Stimulated activated CD4-positive, alpha-beta T cell treated with anti-CD3 and anti-CD28 coated beads, Interleukin-4, amount 100 ng/mL, for 24 hours (primary cell): ENCODE results near the gene PRR5L.

Experiments used
- DNase-seq: peaks from one replicate; pipeline ENCODE4 v3.0.0-alpha.2; 2020

PRR5L gene

DNA sequence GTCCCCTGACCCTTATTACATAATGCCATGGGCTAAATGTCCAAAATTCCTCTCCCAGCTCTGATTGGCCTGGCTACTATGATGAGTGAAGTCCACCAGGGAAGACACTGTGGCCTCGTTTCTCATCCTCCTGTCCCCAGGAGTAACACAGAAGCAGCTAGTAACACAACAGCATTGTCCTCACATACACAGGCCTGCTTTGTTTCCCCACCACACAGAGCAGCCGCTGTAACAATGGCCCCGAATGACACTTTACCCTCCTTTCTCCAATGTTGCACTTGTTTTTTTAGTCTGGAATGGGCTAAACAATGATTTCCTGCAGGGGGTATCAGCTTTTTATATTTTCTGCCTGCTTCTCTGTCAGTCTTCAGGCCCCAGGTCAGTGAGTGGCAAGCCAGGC lies at the start of gene PRR5L:
Gene PRR5L, plus strand, starts transcription at position 363 of the 400 bp plus-strand sequence. CDS start 104,834 bp downstream, outside the sequence.
- no peak for DNase-seq

- DNase-seq = no peak
Observed at GRCh38 chr11:36247493-36247892, 48.6 kb upstream of the PRR5L start.

- DNase-seq = no peak
Observed at GRCh38 chr11:36248436-36248835, 47.7 kb upstream of the PRR5L start.

DNA sequence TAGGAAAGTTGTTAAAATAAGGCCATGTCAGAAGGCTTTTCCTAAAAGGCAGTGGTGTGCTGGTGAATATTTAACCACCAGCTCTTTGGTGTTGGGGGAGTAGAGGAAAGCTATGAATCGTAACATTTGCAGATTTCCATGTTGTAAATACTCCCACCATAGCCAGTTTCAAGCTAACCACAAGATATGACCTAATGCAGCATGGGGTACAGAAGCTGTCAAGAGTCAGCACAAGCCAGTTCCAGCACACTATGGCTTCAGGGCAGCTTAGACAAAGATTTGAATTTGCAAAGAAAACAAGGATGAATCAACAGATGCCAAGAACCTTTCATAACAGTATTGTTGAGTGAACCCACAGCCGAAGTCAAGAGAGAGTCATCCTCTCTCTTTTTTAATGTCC lies 46.8 kb upstream of the PRR5L start:
- DNase-seq = no peak

DNA sequence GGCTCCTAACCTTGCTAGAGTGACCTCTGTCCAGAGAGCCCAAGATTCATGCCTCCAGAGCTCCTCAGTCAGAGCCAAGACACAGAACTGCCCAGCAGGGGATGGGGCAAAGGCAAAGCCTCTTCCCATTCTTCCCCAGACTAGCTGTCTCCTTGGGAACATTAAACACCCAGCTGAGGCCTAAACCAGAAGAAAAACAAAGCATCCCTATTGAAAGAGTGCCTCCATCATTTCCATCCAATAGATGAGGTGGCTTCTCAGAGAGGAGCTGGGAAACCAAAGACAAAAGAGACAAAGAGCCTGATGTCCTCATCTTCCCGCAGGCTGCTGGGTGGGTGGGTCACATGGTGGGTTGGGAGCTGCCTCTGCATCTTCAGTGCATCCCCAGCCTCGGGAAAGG lies 44.3 kb upstream of the PRR5L start:
- no peak for DNase-seq

- no peak for DNase-seq
Observed at GRCh38 chr11:36253238-36253637, 42.9 kb upstream of the PRR5L start.

DNA sequence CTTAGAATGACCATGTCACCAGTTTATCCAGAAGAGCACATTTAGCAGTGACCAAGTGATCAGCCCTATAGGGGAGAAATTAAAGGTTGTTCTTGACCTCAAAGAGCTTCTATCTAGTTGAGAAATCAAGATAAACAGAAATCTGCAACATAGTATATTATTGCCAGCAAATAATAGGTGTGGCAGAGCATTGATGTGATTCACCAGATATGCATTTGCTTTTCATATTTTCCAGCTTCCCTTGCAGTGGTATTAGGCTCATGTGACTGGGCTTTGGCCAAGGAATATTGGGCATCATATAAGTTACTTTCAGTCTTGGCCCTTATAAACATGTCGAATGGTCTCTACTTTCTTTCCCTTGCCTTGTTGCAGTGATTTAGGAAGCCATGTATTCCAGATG lies 41.4 kb upstream of the PRR5L start:
- no peak for DNase-seq

GRCh38 chr11:36257351-36257750 lies 38.7 kb upstream of the PRR5L start:
- no peak for DNase-seq

DNA sequence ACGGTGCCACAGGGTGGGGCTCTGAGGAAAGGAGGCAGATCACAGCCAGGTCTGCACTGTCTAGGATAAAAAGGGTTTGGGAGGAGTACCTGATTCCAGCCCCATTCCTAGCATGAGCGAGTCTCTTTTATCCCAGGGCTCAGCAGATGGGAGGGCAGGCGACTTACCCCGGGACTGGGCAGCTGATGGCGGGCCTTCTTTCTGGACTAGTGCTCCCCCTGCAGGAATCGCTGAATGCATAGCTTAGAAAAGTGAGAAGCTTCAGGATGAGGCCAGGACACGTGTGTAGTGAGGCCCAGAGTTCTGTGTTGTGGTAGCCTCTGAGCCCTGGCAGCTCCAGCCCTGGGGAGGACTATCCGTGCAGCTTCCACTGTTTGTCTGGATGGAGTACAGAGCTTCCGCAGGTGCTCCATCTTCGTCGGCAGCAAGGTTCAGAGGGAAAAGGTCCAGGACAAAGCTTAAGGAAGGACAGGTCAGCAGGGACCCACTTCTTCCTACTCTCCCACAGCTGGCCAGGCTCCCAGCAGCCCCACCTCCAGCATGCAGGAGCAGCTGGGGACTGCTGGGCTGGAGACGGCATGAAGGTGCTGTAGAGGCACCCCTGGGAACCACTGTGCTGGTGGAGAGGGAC lies 37.2 kb upstream of the PRR5L start:
- peak; percentile 6 for DNase-seq

DNA sequence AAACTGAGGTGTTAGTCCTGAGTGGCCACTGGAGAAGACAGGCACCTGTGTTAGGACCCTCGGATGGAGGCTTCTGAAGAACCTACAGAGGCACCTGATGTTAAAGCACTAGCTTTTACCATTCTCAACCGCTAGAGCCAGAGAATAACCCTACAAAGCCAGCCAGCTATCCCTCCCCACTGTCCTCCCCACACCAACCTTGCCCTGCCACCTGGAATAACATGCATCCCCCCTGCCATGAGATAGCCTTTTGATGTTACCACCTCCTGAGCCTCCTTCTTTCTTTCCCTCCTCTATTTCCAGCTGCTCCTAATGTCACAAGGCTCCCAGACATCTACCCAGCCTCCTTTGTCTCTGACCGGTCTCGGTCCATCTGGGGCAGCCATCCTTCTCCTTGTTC lies 35.0 kb upstream of the PRR5L start:
- no peak for DNase-seq

DNA sequence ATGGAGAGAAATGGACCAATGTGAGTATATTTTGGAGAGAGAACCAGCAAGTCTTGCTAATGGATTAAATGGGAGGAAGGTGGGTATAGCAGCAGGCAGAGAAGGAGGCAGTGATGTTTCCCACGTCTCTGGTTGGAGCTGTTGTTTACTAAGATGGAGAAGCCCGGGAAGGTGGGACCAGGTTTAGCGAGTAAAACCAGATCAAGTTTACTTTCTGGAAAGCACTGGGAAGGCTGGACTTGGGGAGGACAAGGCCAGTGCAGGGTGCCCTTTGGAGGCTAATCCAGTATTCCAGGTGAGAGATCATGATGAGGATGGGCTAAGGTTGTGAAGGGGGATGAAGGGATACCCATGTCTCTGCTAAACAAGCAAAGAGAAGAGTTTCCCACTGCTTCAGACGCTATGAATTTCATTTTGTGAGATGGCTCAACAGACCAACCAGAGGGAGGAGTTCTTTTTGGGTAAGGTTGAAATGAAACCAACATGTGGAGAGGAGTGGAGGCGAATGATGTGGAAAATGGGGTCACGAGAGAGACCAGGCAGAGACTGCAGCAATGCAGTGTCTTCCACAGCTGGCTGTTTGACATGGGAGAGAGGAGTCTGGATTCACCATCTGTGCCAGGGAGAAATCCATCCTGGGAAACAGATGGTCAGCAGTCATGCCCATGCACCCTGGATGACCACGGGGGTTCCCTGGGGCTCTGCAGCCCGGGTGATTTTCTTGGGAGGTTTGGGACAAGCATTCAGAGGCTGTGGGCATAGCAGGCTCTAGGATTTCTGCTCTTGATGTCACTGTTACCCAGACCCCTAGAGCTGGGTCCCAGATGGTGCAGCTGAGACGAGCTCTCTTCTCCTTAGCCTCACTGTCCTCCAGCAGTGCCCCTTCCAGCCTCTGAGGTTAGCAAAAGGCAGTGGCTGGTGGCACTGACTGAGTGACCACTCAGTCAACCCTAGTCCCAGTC lies 31.8 kb upstream of the PRR5L start:
- no peak for DNase-seq

- no peak for DNase-seq
Observed at GRCh38 chr11:36264973-36265344, 31.1 kb upstream of the PRR5L start.

DNA sequence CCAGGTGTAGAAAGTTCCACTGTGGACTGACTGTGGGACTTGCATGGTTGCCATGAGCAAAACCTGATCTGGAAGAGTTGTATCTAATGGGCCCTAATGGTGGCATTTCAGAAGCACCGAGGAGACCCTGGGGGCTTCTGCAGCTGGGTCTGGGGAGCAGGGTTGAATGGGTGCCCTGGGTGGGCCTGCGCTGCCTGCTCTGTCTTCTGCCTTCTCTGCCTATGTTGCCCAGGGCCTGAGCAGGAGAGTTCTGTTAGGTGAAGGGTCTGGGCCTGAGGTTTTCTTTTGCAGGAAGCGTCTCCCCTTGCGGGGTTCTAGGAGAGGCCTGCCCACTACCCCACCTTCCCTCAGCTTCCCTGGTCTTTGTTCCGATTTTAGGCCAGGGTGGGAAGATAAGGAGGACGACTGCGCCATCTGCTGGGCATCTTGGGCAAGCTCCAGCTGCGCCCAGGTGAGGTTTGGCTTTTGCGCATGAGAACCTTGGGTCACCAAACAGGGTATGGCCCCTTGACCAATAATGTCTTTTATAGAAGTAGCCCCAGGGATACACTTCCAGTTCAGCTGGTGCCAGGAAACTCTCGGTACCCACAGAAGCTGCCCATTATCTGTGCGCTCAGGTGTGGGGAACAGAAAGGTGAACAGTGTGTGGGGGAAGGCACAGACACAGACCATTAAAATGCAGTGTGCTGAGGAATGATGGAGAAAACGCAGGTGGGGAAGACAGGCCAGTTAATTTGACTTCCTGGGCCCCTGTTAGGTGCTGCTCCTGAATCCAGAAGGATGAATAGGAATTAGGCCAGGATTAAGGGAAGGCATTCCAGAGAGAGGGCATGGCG lies 30.1 kb upstream of the PRR5L start:
- DNase-seq = peak; percentile 63

DNA sequence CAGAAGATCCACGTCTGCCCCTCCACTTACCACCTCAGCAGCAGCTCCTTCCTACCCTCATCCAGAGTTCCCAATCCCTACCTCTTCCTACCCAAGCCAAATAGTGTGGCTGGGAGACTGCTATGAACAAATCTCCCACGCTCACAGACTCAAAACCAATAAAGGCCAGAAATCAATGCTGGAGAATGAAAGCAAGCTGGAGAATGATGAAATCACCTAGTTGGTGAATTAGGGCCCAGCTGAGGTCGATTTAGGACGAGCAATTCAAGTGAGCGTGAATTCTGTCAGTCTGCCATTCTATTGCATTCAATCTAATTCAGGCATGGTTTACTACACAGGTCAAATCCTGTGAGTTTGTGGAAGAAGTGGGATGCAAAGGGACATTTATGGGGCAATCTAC lies 29.3 kb upstream of the PRR5L start:
- DNase-seq = no peak

GRCh38 chr11:36268337-36268985 lies 27.6 kb upstream of the PRR5L start:
- no peak for DNase-seq

GRCh38 chr11:36270701-36271100 lies 25.4 kb upstream of the PRR5L start:
- no peak for DNase-seq

DNA sequence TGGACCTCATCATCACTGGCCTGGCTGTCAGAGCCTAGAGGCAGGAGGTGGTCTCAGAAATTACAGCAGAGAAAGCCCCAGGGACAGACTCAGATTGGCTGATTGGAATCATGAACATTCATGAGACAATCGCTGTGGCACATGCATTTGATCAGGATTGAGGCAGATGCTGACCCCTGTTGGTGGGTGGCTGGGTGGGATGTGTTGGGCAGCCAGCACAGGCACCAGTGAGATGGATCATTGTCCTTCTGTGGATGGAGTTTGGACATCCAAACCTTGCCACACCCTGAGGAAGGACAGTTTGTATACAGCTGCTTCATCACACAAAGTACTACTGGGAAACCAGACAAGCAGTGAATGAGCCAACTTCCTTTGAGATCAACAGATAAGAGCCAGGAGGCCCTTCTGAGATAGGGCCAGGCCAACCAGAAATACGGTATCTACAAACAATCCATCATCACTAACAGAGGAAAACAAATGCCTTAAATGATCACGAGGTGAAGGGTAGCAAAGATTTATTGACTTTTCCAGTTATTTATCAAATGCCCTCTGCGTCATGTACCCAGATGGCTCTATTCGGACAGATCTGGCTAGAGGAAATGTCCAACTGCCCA lies 24.2 kb upstream of the PRR5L start:
- no peak for DNase-seq

DNA sequence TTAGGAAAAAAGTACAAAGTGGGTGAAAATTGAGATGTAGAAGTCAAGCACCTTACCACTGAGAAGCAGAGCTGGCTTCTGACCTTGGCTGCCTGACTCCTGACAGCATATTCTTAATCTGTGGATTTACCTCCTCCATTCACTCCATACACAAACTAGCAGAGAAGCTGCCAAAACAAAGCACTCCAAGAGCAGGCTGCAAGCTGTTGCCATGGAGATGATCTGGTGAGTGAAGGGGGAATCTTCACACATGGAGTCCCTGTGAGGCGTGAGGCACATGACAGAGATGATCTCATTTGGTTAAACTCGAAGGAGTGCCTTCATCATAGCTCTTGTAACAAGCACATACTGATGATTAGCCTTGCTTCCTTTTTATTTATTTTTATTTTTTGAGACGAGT lies 23.0 kb upstream of the PRR5L start:
- no peak for DNase-seq

GRCh38 chr11:36274414-36274813 lies 21.7 kb upstream of the PRR5L start:
- no peak for DNase-seq

- no peak for DNase-seq
Observed at GRCh38 chr11:36278531-36279282, 17.4 kb upstream of the PRR5L start.

DNA sequence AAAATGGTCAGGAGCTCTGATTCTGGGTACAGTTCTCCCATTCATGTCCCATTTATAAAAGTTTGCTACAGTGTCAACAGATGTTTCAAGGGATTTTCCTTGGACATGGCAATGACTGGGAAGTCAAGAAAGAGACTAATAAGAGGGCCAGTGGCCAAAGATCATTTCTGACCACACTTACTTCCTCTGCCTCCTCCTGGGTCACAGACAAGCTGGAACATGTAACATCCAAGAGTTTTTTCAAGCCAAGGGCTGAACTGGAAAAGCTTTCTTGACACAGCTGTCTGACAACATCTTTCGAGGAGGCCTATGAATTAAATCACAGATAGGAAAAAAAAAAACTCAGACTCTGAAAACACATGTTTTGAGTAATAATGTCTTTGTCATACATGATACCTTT lies 15.6 kb upstream of the PRR5L start:
- no peak for DNase-seq

- DNase-seq = no peak
Observed at GRCh38 chr11:36281850-36282249, 14.2 kb upstream of the PRR5L start.
